ENCODE data around the gene CTCF. TPM values are rescaled to one million over a fixed set of nuclear protein-coding genes. Genes with fewer than 3 reads are reported as not detected.

Gene CTCF
- total and polyA plus RNA-seq, 4 donors, result 10.1 to 35.3 (median 15.5) TPM

- DNase-seq (ENCODE audit: low spot score), result no peak
- no peaks in the 10 kb centered on the region for H3K36me3 ChIP-seq (ENCODE audit: control insufficient read depth in 4 of 4, insufficient read depth in 3 of 4, low read depth in 1 of 4, low read length in 3 of 4)
- peaks cover 2 to 31% (median 24%) of the 10 kb centered on the region in 4 donors for H3K4me1 ChIP-seq (ENCODE audit: control insufficient read depth in 4 of 4, insufficient read depth in 4 of 4, low read length in 3 of 4)
- H3K4me3 ChIP-seq (ENCODE audit: low read depth in 1 of 3, low read length in 3 of 3), result no peak overlapping the region
- no peaks in the 10 kb centered on the region for H3K9me3 ChIP-seq (ENCODE audit: control insufficient read depth in 4 of 4, low read length in 3 of 4)
- 87% methylated on average over 8 of the region's 8 CpGs for WGBS
- no peak overlapping the region for H3K9ac ChIP-seq (ENCODE audit: low read depth in 1 of 2, low read length in 2 of 2)
- TF ChIP-seq REST (IDR thresholded peaks at IDR 0.05) (no peak), FOXA2 (IDR thresholded peaks at IDR 0.05) (no peak), ATF3 (IDR thresholded peaks at IDR 0.05) (no peak), TAF1 (conservative IDR thresholded peaks at IDR 0.05) (no peak), GABPA (IDR thresholded peaks at IDR 0.05 in 1 of 2, conservative IDR thresholded peaks at IDR 0.05 in 1 of 2) (no peak), HNF4G (IDR thresholded peaks at IDR 0.05) (no peak), MAX (IDR thresholded peaks at IDR 0.05) (no peak), CTCF (IDR thresholded peaks at IDR 0.05; ENCODE audit: low read depth, low read length, missing input control) (no peak), RAD21 (IDR thresholded peaks at IDR 0.05) (no peak), EGR1 (IDR thresholded peaks at IDR 0.05; ENCODE audit: low read depth in 2 of 2) (no peak), SP1 (IDR thresholded peaks at IDR 0.05) (no peak)
- H3K27ac ChIP-seq (ENCODE audit: low read depth in 1 of 2, low read length in 2 of 2), result no peak overlapping the region
- no peaks in the 10 kb centered on the region for H3K27me3 ChIP-seq (ENCODE audit: control insufficient read depth in 4 of 4, insufficient read depth in 4 of 4, low read length in 3 of 4)
Observed at GRCh38 chr16:67560827-67561342, 1.4 kb upstream of the CTCF start.

GRCh38 chr16:67561501-67561823 is 864 bp upstream of the CTCF start:
- Histone ChIP-seq H3K4me3 (ENCODE audit: low read depth in 1 of 3, low read length in 3 of 3) (peak overlapping the region; percentile 52 to 97 (median 68)), H3K36me3 (ENCODE audit: control insufficient read depth in 4 of 4, insufficient read depth in 3 of 4, low read depth in 1 of 4, low read length in 3 of 4) (no peaks in the 10 kb centered on the region), H3K27me3 (ENCODE audit: control insufficient read depth in 4 of 4, insufficient read depth in 4 of 4, low read length in 3 of 4) (no peaks in the 10 kb centered on the region), H3K27ac (ENCODE audit: low read depth in 1 of 2, low read length in 2 of 2) (peak overlapping the region; percentile 72 to 76), H3K4me1 (ENCODE audit: control insufficient read depth in 4 of 4, insufficient read depth in 4 of 4, low read length in 3 of 4) (peaks cover 2 to 31% (median 24%) of the 10 kb centered on the region in 4 donors), H3K9me3 (ENCODE audit: control insufficient read depth in 4 of 4, low read length in 3 of 4) (no peaks in the 10 kb centered on the region), H3K9ac (ENCODE audit: low read depth in 1 of 2, low read length in 2 of 2) (peak overlapping the region; percentile 10 to 52)
- WGBS, result 5% methylated on average over 8 of the region's 8 CpGs
- DNase-seq (ENCODE audit: low spot score), result no peak
- no peak for TF ChIP-seq MAX (IDR thresholded peaks at IDR 0.05)
- no peak for TF ChIP-seq RAD21 (IDR thresholded peaks at IDR 0.05)
- no peak for TF ChIP-seq GABPA (IDR thresholded peaks at IDR 0.05 in 1 of 2, conservative IDR thresholded peaks at IDR 0.05 in 1 of 2)
- no peak for TF ChIP-seq FOXA2 (IDR thresholded peaks at IDR 0.05)
- no peak for TF ChIP-seq NR2F2 (IDR thresholded peaks at IDR 0.05)
- TF ChIP-seq YY1 (IDR thresholded peaks at IDR 0.05), result no peak
- no peak for TF ChIP-seq SP1 (IDR thresholded peaks at IDR 0.05)
- TF ChIP-seq ZBTB33 (IDR thresholded peaks at IDR 0.05), result no peak
- no peak for TF ChIP-seq RXRA (IDR thresholded peaks at IDR 0.05)
- TF ChIP-seq FOXA1 (IDR thresholded peaks at IDR 0.05), result no peak
- no peak for TF ChIP-seq TAF1 (conservative IDR thresholded peaks at IDR 0.05)
